HL-60/S4 treated with phorbol 12-myristate 13-acetate at 8.2 ng/mL for 4 days and 3 days (cell line): ENCODE measurements around the gene P4HB.
"Not testable (repeated sequence)": the region's sequence is repeated elsewhere in the genome, so short reads cannot be mapped to it uniquely, and the experiment has no call there.

Experiments used
- in situ Hi-C: fragments of 300-500 bp; cut with MboI; formaldehyde crosslinking; loops from 2 replicates; pipeline ENCODE4 v1.15.0; 2022; ENCODE audit warnings: low sequenced_read_pairs

The P4HB gene

GRCh38 chr17:81849457-81849856, 10.9 kb downstream of the P4HB start:
- in situ Hi-C loops: no loop called here

GRCh38 chr17:81846743-81847689, 13.3 kb downstream of the P4HB start:
- in situ Hi-C loops: no loop called here

- in situ Hi-C loops: no loop called here
These were observed 14.2 kb downstream of the P4HB start for GRCh38 chr17:81845881-81846742.

GRCh38 chr17:81845361-81845760, 15.0 kb downstream of the P4HB start:
- in situ Hi-C loops: no loop called here

GRCh38 chr17:81844887-81845286, 15.4 kb downstream of the P4HB start:
- in situ Hi-C loops: no loop called here

- in situ Hi-C loops: no loop called here
These were observed 15.9 kb downstream of the P4HB start for GRCh38 chr17:81844327-81844851.

GRCh38 chr17:81843713-81844326, 16.5 kb downstream of the P4HB start:
- in situ Hi-C loops: no loop called here

- in situ Hi-C loops: no loop called here
These were observed 17.4 kb downstream of the P4HB start for GRCh38 chr17:81842725-81843504.

GRCh38 chr17:81842378-81842724, 18.0 kb downstream of the P4HB start:
- in situ Hi-C loops: no loop called here

- in situ Hi-C loops: no loop called here
These were observed 18.5 kb downstream of the P4HB start for GRCh38 chr17:81841866-81842265.

GRCh38 chr17:81840826-81841778, 19.2 kb downstream of the P4HB start:
- in situ Hi-C loops: no loop called here

- in situ Hi-C loops: not testable (repeated sequence)
These were observed 20.3 kb downstream of the P4HB start for GRCh38 chr17:81840059-81840458.

- in situ Hi-C loops: no loop called here
These were observed 21.0 kb downstream of the P4HB start for GRCh38 chr17:81839301-81839700.

- in situ Hi-C loops: no loop called here
These were observed 21.5 kb downstream of the P4HB start for GRCh38 chr17:81838753-81839255.

- in situ Hi-C loops: no loop called here
These were observed 22.7 kb downstream of the P4HB start for GRCh38 chr17:81837641-81838040.

- in situ Hi-C loops: no loop called here
These were observed 25.5 kb downstream of the P4HB start, which contains the start of gene PPP1R27 for GRCh38 chr17:81834831-81835267. PPP1R27 (minus strand) TSS chr17:81835050; CDS start chr17:81834953, 97 bp downstream.

GRCh38 chr17:81833921-81834830, 26.2 kb downstream of the P4HB start:
- in situ Hi-C loops: no loop called here
